Hepatocyte (in vitro differentiated cells): Measurements from ENCODE around the gene TMPRSS6.

Experiments
- CTCF ChIP-seq: fragments of 200-600 bp; sonication (generic); IDR thresholded peaks from 2 replicates; pipeline ENCODE4 v1.5.1; 2016; ENCODE audit warnings: antibody characterized with exemption, mild to moderate bottlenecking; ENCODE audit not compliant: poor library complexity
- EZH2 ChIP-seq: fragments of 200-600 bp; sonication (generic); IDR thresholded peaks from 2 replicates; pipeline ENCODE4 v1.6.1; 2016; ENCODE audit warnings: antibody characterized with exemption, mild to moderate bottlenecking, borderline replicate concordance
- EZH2phosphoT487 ChIP-seq: fragments of 200-600 bp; sonication (generic); IDR thresholded peaks from one replicate; pipeline ENCODE4 v1.6.1; 2018; ENCODE audit warnings: antibody characterized with exemption, mild to moderate bottlenecking, low read depth, moderate library complexity; ENCODE audit not compliant: unreplicated experiment, severe bottlenecking

DNA sequence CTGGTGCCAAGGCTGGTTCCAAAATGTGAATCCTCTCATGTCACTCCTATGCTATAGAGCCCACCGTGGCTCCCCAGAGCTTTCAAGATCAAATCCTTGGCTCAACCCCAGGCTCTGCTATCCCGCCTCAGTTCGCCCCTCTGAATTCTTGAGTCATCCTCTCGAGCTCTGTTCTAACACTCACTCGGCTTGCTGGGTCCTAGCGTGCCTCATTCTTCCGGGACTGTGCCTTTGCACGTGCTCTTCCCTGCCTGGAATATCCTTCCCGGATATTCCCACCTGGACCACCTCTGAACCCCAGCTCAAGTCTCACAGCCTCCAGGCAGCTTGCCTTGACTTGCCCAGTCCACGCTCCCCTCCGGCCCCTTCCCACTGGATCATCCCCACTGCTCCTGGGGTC, 45.0 kb downstream of the TMPRSS6 start:
- no peak for TF ChIP-seq CTCF
- no peak for TF ChIP-seq EZH2
- TF ChIP-seq EZH2phosphoT487 = no peak
